HuH-7 (cell line): ENCODE measurements around the gene TFDP2.
"Not testable (repeated sequence)": the region's sequence is repeated elsewhere in the genome, so short reads cannot be mapped to it uniquely, and the experiment has no call there.

Experiments used
- DNase-seq: peaks from one replicate; pipeline ENCODE4 v3.0.0; 2011; ENCODE audit warnings: low spot score

TFDP2 gene

DNA sequence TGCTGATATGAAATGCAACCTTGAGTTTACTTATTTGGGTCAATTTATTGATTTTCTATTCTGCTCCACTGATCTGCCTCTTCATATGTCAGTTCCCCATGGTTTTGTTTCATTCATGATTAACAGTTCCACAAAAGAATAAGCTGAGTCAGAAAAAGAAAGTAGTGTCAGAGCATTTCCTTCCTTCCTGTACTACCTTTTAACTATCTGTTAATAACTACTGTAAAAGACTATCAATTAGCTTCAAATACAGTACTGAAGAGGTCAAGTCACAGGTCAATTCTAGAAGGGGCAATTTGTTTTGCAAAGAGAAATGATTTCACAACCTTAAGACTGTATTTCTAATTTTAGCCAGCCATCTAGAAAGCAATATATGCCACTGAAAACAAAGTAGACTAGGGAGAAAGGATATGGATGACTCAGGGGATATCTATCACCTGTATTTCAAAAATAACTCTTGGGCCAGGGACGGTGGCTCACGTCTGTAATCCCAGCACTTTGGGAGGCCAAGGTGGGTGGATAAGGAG, 129.5 kb downstream of the TFDP2 start:
- no peak for DNase-seq

DNA sequence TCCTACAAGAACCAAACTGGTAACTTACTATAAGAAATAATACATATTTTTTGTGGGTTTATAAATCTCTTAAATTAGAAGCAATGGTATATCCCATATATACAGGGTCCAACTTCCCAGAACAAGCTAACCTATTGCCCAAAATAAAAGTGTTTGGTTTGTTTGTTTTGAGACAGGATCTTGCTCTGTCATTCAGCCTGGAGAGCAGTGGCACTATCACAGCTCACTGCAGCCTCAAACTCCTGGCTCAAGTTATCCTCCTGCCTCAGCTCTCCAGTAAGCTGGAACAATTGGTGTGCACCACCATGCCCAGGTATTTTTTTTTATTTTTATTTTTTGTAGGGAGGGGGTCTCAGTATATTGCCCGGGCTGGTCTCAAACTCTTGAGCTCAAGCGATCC, 135.4 kb downstream of the TFDP2 start:
- DNase-seq = no peak

DNA sequence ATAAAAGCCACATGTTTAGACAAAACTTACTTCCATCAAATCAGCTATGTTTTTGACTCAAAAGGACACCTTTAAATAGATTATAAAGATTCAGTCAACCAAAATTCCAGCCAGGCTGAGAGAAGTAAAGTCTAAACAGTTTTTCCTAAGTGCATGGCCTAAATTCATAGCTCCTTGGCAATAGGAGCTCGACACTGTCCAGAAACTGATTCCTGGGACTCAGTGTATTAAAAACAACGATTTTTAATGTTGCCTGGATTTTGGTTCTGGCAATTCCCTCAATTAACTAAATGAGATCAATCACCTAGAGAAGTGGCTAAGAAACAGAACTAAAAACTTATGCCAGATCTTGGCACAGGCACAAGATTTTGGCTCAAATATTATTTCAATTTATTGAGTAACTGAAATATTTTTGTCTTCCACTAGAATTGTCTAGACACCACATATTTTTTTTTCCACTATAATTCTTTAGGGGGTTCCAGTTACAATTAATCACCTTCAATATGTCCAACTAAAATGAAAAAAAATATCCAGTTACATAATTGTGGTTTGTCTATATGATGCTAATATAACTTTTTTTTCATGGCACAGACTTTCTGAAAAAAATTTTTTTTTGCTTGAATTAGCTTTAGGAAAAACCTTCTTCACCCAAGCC, 135.9 kb downstream of the TFDP2 start:
- no peak for DNase-seq

DNA sequence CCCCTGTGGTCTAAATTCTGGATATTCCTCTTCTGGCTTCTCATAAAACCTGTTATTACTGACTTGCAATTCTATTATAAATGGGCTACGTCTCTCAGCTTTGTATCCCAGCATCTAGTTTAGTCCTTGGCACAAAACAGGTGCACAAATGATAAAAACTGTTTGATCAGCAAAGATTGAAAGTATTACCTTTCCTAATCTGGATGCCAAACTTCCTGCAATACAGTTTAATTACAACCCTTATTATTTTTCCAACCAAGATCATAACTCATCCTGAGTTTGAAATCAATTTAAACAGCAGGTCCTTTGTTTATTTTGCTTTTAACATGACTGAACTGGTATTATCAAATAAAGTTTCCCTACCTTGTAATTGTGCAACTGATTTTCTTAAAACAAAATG, 140.3 kb downstream of the TFDP2 start:
- no peak for DNase-seq

DNA sequence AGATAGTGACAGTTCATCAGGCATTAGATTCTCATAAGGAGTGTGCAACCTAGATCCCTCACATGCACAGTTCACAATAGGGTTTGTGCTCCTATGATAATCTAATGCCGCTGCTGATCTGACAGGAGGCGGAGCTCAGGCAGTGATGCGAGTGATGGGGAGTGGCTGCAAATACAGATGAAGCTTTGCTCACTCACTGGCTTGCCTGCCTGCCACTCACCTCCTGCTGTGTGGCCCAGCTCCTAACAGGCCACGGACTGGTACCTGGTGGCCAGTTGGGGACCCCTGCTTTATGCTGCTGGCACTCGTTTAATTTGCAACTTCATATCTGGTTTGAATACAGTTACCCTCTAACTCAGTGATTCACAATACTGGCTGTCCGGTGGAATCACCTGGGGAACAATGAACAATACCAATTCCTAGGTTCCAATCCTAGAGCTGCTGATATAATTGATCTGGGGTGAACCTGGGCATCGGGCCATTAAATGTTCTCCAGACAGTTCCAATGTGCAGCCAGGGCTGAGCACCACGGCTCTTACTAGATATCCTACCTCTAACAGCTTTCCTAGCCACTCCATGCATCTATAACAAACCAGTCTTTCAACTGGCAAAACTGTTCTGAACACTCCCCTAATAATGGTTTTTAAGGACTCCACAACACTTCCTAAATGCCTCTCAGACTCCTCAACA, 141.5 kb downstream of the TFDP2 start:
- no peak for DNase-seq

DNA sequence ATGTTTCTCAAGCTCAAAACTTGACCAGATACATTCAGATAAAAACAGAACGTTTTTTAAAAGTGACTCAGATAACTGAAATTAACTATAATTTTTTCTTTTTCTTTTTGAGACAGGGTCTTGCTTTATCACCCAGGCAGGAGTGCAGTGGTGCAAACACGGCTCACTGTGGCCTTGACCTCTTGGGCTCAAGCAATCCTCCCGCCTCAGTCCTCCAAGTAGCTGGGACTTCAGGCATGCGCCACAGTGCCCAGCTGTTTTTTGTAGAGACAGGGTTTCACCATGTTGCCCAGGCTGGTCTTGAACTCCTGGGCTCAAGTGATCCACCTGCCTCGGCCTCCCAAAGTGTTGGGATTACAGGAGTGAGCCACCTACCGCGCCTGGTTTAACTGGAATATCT, 144.4 kb downstream of the TFDP2 start:
- not testable (repeated sequence) for DNase-seq

DNA sequence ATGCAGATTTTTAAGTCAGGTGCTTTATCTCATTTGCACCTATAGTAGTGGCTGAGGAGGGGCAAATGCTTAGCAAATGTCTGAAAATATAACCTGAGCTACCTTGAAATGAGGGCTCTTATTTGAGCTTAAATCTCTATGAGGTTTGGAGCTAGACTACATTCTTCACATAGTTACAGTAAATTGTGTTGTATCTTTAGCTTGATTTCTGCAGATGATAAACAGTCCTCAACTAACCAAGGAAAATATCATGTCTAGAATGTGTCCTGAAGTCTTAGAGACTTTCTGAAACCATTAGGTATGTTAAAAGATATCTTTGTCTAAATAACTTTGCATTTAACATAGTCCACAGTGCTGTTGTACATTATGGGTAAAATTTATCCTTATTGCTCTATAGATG, 145.3 kb downstream of the TFDP2 start:
- no peak for DNase-seq

DNA sequence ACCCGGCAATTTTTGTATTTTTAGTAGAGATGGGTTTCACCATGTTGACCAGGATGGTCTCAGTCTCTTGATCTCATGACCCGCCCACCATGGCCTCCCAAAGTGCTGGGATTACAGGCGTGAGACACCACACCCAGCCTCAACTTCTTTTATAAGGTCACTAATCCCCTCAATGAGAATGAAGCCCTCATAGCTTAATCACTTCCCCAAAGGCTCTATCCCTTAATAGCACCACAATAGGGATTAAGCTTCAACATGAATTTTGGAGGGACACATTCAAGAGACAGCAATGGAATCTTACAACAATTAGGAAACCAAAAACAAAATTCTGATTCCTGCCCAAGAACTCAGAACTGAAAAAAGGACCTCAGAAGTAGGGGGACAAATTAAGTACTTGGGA, 146.1 kb downstream of the TFDP2 start:
- no peak for DNase-seq

DNA sequence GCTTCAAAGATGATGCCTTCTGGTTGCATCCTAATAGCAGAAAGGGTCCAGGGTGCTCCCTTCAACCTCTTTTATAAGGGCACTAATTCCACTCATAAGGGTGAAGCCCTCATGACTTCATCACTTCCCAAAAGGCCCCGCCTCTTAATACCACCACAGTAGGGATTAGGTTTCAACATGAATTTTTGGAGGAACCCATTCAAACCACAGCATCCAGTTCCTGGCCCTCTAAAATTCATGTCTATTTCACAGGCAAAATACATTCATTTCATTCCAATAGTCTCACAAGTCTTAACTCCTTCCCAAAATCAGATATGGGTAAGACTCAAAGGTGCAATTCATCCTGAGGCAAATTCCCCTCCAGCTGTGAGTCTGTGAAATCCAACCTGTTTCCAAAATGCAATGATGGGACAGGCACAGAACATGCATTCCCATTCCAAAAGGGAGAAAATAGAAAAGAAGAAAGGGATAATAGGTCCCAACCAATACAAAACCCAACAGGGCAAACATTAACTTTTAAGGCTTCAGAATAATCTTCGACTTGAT, 148.9 kb downstream of the TFDP2 start:
- no peak for DNase-seq

DNA sequence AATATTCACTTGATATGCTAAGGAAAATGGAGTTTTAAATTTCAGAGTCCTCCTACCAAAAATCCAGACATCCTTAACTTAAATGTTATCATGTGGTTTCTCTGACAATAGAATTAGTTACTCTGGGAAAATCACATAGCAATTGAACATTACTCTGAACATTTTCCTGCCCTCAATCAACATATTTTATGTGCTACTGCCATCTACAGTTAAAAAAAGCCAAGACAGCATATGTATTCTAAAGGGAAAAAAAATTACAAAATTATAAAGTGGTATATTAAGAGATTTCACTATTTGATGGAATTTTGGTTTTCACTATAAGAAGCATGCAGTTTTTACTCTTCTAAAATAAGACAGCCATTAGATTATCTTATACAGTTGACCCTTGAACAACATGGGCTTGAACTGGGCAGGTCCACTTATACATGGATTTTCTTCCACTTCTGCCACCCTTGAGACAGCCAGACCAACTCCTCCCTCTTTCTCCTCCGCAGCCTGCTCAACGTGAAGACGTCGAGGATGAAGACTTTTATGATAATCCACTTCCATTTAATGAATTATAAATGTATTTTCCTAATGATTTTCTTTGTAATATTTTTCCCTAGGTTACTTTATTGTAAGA, 150.6 kb downstream of the TFDP2 start:
- DNase-seq = no peak

DNA sequence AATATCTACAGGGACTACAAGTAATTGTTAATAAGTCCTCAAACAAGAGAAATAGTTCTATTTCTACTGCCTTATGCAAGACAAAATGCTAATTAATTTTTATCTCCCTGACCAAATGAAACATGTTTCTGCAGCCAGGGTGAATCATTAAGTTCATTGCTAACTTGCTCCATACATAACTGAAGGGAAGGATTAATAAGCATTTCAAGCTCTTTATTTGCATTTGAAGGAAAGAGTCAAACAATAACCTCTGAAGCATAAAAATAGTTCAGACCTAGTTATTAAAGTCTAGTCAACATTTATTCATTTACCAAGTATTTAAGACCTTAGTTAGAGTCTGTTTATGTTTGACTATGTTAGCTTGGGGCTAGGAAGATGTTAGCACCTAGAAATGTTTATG, 152.9 kb downstream of the TFDP2 start:
- no peak for DNase-seq

DNA sequence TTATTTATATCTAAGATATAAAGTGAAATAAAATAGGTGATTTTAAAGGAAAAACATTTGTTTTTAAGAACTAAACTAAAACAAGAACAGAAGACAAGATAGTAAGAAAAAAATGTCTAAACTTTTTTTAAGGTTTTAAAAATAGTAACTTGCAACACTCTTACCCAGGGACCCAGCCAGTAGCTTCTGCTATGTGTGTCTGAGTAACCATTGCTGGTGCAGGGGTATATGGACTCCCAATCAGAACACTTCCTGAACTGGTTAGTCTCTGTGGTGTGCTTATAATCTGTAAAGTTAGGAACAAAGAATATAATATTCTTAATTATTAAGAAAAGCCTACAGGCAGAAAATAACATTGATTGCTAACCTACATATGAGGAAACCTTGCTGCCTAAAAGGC, 154.5 kb downstream of the TFDP2 start:
- DNase-seq = no peak

DNA sequence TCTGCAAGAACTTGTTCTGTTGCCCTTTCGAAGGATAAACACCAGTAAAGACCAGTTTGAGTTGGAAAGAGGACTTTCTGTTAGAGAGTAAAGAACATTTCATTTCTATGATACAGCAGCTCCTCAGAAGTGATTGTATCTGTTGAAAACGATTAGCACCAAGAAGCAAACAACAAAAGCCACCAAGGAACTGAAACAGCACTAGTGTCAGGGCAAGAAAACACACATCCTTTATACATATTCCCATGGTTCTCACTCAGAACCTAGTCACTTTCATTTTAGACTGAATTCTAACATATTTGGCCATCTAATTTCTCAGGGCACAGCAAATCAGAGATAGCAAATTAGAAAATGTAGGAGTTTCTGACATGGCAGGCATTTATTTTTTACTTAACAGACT, 156.8 kb downstream of the TFDP2 start:
- DNase-seq = no peak

DNA sequence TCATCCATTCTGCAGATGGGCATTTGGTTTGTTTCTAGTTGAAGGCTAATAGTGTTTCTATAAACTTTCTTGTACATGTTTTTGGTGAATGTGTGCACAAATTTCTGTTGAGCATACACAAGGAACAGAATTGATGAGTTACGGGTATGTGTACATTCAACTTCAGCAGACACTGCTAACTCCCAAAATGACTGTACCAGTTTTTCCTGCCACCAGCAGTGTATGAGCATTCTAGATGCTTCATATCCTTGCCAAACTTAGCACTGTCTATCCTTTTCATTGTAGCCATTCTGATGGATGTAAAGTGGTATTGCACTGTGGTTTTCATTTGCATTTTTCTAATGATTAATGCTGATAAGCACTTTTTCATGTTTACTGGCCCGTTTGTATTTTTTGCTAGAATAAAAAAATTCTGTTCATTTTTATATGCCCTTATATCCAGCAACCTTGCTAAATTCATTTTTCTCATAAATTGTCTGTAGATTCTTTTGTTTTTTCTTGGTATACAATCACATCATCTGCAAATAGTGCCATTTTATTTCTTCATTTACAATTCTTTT, 162.7 kb downstream of the TFDP2 start:
- DNase-seq = no peak

DNA sequence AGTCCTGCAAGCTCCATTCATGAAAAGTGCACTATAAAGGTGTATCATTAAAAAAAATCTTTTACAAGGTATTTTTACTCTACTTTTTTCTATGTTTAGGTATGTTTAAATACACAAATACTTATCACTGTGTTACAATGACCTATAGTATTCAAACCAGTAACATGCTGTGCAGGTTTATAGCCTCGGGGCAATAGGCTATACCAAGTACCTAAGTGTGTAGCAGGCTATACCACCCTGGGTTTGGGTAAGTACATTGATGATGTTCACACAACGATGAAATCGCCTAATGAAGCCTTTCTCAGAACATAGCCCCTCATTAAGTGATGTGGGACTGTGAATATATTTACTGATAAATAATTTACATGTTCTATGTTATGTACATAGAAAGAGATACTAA, 168.3 kb downstream of the TFDP2 start:
- no peak for DNase-seq

DNA sequence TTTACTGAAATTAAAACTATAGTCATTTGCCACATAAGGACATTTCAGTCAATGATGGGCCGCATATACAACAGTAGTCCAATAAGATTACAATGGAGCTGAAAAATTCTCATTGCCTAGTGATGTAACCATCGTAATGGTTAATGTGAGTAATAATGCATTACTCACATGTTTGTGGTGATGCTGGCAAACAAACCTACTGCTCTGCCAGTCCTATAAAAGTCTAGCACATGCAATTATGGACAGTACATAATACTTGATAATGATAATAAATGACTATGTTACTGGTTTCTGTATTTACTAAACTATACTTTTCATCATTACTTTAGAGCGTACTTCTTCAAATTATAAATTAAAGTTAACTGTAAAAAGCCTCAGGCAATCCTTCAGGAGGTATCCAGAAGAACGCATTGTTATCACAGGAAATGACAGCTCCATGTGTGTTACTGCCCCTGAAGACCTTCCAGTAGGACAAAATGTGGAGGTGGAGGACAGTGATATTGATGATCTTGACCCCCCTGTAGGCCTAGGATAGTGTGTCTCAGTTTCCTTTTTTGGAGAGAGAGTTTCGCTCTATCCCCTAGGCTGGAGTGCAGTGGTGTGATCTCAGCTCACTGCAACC, 170.2 kb downstream of the TFDP2 start:
- no peak for DNase-seq

DNA sequence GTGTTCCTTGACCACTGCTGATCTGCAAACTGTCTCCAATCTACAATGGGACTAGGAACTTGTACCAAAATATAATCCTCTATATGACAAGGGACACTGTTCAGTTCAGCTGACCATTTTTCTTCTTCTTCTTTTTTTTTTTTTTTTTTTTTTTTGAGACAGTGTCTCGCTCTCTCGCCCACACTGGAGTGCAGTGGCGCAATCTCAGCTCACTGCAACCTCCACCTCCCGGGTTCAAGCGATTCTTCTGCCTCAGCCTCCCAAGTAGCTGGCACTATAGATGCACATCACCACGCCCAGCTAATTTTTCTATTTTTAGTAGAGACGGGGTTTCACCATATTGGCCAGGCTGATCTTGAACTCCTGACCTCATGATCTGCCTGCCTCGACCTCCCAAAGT, 174.6 kb downstream of the TFDP2 start:
- DNase-seq = not testable (repeated sequence)

DNA sequence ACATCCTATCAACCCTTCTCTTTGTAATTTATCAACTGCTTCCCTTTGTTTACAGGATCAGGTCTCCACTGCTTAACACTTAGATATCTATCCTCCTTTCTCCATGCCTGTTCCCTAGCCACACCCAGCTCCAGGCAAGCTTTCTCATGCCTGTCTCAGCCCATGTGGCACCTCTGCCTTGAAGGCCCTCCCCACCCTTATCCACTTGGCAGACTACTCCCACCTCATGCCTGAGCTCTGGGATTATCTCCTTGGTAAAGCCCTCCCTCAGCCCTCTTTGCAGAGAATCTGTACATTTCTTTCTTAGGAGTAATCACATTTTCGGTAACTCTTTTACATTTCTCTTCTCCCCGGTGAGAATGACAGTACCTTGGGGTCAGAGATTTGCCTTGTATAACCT, 176.9 kb downstream of the TFDP2 start:
- no peak for DNase-seq

DNA sequence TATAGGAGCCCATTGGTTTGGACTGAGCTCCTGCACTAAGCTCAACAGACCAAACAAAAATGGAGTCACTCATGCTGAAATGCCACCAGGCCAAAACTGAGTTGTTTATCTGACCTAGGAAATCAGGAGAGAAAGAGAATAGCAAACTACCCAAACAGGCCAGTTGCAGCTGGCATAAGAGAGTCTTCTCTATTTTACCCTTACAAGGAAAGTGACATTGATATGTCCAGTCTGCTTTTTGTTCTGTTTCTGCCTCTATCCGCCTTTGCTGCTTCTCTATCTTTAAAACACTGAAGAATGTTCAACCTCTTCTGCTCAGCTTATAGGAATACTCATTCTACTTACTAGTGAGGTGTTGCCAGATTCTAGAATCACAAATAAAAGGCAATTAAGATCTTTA, 177.8 kb downstream of the TFDP2 start:
- DNase-seq = no peak

DNA sequence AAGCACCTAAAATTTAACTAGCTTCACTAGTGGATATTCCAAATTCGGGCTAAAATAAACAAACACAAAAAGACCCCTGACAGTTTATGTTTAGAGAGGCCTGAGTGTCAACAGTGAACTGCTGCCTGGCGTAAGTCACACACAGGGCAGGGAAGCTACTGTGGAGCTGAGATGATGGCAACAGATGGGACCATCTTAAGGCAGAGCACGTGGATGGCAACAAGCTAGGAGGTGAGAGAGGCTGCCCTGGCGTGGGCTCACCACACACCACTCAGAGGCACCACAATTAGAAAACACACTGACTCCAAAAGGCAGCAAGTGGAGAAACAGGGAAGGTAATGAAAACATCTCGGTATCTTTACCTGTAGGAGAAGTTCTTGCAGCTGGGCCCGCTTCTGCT, 179.6 kb downstream of the TFDP2 start:
- DNase-seq = no peak

DNA sequence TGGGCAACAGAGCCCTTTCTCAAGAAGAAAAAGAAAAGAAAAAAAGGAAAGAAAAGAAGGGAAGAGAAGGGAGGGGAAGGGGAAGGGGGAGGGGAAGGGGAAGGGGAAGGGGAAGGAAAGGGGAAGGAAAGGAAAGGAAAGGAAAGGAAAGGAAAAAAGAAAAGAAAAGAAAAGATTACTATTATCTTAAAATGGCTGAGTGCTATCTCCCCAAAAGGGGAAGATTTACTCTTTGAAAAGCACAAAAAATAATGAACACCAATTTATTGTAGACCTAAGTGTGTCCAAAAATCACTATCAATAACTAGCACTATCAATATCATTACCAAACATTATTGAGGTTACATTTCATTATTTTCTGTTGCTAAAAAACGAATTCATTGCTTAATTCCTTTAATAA, 183.9 kb downstream of the TFDP2 start:
- DNase-seq = no peak

DNA sequence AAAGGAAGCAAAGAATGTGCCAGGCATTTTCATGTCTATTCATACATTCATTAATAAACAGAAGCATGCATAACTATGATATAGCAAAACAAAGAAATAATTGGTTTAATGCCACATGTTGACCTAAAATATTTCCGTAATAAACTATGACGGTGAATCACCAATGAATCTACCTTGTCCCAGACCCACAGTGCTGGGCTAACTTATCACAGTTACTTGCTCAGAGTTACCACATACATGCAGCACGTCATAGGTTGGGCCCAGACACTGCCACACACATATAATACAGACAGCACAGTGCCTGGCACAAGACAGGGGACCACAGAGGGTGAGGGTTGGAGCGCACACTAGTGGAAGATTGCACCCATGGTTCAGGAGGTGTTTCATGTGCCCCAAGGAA, 186.0 kb downstream of the TFDP2 start:
- DNase-seq = no peak
